ENCODE results near the gene TGFBR3L.
"Not testable (repeated sequence)": the region's sequence is repeated elsewhere in the genome, so short reads cannot be mapped to it uniquely, and the experiment has no call there.

The TGFBR3L gene

DNA sequence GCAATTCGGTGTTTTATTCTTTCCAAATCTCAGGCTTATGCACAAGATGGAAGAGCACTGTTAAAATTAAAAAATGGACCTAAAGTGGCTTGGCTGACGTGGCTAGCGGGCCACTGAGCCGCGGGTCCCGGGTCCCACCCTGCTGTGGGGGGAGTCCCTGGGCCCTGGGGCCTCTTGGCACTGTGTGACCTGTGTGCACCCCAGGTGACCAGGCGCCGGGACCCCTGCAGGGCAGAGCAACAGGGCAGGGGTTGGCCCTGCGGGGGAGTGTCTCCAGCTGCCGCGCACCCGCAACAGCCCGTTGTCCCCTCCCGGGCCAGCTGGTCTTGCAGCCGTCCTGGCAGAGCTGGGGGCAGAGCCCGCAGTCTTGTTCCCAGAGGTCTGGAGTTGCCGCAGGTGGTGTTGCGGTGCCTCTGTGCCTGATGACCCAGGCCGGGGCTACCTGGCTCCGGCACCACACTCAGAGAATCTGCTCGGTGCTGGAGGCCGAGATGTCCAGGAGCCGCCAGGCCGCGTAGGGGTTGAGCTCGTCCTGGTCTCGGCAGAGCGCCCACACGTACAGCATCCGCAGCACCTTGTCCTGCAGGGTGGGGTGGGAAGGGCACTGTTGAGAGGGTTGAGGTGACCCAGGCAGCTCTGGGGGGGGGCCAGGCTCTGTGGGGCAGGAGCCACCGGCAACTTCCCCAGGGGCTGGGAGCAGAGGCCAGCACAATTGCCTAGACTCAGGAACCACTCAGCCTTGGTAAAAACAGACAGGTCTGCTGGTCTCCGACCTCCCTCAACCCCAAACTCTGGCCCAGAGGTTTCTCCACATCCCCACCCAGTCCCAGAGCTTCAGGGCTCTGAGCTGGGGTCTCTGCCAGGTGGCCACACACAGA, 12.3 kb downstream of the TGFBR3L start:
- no peak for DNase-seq (ENCODE audit: low read depth in 2 of 3, low spot score in 2 of 3)

DNA sequence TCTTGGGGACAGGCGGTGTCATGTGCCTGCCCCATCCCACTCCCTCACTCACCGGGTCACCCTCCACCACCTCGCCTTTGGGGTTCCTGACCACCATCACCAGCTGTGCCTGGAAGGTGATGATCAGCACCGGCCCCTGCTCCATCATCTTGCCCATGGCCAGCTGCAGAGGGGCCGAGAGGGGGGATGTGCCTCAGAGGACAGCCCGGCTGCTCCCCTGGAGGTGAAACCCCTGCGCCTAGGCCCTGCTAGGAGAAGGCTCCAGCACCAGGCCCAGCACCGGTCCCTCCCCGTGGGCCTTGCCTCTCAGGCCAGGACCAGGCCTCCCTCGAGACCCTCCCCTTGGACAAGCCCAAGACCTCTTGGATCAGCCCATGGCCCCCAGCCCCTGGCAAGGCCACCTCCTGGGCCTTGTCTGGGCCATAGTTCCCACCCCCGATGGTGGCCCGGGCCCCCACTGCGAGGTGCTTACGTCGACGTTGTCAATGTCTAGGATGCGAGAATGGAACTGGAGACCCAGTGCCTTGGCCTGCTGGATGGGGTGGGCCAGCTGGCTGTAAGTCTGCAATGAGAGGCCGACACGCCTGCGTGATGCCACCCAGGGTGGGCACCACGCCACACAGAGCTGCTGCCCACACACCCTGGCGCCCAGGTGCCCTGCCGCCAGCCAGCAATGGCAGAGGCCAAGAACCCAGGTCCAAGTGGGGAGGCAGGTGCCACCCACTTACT, 13.1 kb downstream of the TGFBR3L start:
- DNase-seq (ENCODE audit: low read depth in 2 of 3, low spot score in 2 of 3) = no peak

DNA sequence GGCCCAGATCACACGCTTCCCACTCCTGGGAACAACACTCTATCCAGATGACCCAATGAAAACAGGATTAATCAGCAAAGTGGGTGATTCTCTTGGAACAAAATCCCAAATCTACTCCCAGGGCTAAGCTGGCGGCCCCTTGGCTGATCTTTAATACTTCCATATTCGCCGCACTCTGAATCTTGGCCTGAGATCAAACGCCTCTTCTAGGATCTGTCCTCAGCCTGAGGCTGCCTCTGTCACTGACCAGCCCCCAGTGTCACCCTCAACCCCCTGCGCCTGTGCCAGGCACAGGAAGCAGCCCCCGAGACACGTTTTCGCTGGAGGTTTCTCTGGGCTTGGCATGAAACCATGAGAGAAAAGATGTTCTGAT, 13.7 kb downstream of the TGFBR3L start:
- DNase-seq (ENCODE audit: low read depth in 2 of 3, low spot score in 2 of 3) = no peak

DNA sequence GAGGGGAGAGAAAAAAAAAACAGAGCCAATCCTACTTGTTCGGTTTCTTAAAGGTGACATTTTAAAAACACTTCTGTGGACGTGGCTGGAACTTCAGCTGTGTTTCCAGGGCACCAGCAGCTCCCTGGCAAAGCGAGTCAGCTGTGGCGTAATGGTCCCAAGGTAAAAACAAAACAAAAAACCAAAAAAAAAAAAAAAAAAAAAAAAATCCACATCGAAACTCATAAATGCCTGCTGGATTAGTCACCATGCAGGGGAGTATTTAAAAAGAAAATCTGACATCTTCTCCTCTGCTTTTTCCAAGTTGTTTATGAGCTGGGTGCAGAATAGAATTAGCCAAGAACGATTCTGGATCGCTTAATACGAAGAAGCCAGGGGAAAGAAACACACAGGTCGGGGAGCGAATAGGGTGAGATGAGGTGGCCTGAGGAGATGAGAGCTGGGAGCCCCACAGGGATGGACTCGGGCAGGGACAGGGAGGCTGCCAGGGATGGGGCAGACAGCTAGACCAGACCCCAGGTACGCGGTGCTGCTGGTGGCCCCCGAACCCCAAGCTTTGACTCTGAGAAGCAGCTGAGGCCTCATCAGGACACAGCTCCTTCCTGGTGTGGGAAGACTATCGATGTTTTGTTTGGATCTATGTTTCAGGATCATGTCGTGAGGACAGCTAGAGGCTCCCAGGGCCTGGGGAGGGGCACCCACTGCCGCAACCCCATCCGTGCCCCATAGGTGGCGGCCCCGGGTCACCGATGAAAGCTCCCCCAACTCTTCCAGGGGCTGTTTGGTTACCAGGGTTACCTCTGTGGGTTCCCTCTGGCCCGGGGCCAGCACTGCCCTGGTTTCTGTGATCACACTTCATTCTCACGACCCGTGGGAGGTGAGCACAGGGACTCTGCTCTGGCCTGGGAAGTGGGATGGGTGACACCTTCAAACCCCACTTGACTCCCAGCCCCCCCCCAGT, 14.4 kb downstream of the TGFBR3L start:
- DNase-seq (ENCODE audit: low read depth in 2 of 3, low spot score in 2 of 3) = peak; percentile 53 to 56 (median 56)

DNA sequence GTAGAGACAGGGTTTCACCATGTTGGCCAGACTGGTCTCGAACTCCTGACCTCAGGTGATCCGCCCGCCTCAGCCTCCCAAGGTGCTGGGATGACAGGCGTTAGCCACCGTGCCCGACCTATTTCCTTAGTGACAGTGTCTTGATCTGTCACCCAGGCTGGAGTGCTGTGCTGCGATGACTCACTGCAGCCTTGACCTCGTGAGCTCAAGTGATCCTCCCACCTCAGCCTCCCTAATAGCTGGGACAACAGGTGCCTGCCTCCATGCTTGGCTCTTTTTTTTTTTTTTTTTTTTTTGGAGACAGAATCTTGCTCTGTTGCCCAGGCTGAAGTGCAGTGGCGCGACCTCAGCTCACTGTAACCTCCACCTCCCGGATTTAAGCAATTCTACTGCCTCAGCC, 15.4 kb downstream of the TGFBR3L start:
- DNase-seq (ENCODE audit: low read depth in 2 of 3, low spot score in 2 of 3) = not testable (repeated sequence)

DNA sequence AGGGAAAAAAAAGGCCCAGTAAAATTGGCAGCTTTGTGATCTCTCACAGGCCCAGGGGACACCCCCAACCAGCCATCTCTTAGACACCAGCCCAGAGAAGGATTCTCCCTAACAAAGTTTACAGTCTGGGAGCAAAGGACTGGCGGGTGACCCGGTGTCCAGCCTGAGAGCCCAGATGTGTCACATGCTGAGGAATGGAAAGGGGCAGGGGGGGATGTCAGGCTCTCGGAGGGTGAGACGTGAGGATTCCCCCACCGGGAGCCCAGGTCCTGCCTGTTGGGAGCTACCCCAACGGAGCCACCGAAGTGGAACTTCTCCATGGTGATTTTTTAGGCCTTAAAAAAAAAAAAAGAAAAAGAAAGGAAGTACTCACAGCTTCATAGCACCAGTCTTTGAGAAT, 16.1 kb downstream of the TGFBR3L start:
- no peak for DNase-seq (ENCODE audit: low read depth in 2 of 3, low spot score in 2 of 3)

DNA sequence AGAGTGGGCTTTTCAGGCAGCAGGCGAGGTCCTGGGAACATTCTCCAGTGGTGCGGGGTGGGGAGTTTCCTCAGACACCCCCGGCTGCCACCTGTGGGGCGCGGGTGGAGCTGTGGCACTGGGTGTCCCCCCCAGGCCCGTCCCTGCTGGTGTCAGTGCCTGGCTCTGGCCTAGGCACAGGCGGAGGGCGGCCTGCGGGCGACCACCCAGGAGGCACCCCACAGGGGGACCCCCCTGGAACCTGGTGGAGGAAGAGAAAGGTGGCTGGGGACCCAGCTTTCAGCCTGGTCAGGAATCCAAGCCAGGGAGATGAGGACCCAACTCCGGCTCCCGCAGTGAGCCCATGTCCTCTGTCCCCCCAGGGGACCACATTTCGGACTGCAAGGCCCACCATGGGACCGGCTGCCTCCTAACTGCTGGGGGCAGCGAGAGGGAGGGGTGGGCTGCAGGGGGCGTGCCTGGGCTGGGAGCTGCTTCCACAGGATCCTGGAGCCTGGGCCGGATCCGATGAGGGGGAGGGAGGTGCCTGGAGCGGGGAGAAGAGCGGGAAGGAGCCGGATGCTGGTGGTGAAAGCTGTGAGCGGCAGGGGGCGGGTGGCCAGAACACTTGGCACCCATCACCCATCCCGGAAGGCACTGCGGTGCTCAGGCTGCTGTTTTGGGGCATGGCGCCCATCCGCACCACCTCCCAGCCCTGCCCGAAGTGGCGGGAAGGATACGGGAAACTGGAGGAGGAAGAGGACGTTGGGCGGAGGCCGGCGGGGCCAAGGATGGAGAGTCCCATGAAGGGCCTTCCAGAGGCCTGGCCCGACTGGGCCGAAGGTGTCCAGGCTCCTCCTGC, 16.8 kb downstream of the TGFBR3L start:
- no peak for DNase-seq (ENCODE audit: low read depth in 2 of 3, low spot score in 2 of 3)

DNA sequence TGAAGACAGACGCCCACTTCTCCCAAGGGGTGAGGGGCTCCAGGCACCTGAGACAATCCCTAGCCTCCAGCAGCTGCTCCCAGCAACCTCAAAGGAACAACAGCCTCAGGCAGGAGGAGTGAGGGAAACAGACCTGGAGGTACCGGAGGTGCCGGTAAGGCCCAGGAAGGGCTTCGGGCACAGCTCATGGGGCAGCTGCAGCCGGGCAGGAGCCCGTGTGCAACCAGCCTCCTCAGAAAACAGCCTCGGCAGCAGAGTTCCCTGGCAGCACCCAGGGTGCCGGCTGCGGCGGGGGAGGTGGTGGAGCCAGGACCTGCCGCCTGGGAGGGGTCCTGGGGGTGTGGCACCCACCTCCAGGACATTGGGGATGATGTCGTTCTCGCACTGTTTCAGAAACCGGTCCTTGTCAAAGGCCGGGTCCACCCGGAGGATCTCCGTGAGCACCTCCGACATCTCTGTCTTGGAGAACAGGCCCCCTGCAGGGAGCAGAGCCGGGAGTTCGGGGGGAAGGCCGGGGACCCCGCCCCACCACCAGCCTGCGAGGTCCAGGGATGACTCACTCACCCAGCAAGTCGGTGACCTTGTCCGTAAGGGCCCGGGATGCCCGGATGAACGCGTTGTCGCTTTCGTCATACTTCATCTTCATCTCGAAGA, 17.8 kb downstream of the TGFBR3L start:
- no peak for DNase-seq (ENCODE audit: low read depth in 2 of 3, low spot score in 2 of 3)

DNA sequence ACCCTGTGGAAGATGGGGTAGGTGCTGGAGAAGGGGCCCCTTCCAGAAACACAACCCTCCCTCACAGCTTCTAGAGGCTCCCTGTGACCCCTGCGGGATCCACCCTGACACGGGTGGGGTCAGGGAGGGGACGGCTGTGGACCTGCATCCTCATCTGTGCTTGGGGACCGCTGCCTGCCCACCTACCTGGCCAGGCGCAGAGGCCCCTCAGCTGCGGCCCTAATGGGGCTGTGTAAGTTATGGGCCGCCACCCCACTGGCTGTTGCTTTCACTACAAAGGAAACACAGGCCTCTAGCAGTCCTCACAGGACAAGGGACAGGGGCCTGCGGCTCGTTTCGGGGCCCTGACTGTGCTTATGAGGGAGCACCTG, 18.3 kb downstream of the TGFBR3L start:
- no peak for DNase-seq (ENCODE audit: low read depth in 2 of 3, low spot score in 2 of 3)

DNA sequence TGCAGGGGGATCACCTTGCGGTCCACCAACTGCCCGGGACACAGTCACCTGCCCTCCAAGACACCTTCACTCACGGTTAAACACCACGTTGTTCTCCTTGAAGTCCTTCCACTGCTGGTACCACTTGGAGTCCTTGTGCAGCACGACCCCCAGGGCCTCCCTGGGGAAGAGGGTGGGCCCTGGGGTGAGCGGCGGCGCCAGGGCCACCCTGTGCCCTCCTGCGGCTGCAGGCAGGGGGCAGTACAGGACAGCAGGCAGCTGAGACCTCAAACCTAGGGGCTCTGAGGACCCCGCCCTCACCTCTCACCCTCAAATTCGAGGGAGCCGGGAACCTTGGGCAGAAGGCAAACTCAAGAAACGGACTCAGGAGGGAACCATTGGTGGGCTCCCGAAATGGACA, 18.8 kb downstream of the TGFBR3L start:
- no peak for DNase-seq (ENCODE audit: low read depth in 2 of 3, low spot score in 2 of 3)

DNA sequence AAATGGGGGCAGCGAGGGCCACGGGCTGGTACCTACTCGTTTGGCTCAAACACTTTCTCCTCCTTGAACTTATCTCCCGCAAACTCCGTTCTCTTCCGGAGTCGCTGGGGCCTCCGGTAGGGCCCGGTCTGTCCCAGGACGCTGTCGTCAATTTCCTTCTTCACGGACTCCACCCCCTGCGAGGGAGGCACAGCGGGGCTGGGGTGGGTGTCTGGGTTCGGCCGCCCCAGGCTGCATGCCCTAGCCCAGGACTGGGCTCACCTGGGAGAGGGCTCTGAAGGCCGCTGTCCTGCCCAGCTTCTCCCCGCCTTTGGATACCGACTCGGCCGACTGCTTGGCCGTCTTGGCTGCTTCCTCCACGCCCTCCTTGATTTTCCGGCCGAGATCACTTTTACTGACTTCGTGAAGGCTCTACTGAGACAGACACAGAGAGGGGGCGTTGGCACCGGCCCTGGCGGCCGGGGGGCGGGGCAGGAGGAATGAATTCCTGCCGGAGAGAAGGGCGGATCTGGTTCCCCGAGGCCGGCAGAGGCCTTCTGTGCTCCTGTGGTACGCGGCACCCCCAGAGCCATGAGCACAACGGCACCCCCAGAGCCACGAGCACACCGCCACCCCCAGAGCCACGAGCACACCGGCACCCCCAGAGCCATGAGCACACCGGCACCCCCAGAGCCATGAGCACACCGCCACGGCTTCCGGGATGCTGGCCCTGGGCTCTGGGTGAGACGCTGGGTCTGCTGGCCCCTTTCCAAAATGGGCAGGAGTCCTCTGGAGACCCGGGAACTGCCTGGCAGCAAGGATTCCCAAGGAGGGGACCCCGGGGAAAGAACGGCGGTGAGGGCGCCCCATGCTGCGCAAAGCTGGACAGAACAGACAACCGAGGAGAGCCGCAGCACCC, 19.4 kb downstream of the TGFBR3L start:
- DNase-seq (ENCODE audit: low read depth in 2 of 3, low spot score in 2 of 3) = no peak

DNA sequence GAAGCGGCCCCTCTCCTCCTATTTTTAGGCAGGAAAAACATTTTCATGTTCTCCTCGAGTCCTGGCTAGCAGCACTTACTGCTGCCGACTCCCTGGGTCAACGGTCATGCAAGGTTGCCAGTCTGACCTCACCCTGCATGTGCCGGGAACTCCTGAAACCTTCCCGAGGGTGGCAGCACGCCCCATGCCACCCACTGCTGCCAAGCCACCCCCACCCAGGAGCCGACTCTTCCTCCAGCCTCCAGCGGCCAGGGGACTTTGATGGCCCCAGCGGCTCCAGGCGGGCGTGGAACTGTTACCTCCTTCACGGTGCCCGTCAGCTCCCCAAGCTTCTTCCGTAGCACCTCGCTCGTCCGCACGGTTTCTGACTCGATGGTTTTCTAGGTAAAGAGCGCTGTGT, 20.1 kb downstream of the TGFBR3L start:
- no peak for DNase-seq (ENCODE audit: low read depth in 2 of 3, low spot score in 2 of 3)

DNA sequence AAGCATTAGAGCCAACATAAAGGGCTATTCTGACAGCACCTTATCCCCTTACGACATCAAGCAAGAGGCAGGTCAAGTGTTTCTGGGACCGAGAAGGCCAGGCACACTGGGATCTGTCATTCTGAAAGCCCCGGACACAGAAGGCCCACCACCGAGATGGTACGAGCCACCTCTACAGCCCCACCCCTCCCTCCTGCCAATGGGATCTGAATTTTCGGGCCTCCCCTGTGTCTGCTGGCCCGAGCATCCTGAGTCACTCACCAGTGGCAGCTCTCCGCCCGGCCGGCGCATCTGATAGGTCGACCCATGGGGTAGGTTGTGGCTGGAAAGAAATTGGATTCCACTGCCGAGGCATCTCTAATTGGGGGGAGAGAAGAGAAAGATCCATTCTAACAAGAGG, 26.2 kb downstream of the TGFBR3L start:
- DNase-seq (ENCODE audit: low read depth in 2 of 3, low spot score in 2 of 3) = no peak

DNA sequence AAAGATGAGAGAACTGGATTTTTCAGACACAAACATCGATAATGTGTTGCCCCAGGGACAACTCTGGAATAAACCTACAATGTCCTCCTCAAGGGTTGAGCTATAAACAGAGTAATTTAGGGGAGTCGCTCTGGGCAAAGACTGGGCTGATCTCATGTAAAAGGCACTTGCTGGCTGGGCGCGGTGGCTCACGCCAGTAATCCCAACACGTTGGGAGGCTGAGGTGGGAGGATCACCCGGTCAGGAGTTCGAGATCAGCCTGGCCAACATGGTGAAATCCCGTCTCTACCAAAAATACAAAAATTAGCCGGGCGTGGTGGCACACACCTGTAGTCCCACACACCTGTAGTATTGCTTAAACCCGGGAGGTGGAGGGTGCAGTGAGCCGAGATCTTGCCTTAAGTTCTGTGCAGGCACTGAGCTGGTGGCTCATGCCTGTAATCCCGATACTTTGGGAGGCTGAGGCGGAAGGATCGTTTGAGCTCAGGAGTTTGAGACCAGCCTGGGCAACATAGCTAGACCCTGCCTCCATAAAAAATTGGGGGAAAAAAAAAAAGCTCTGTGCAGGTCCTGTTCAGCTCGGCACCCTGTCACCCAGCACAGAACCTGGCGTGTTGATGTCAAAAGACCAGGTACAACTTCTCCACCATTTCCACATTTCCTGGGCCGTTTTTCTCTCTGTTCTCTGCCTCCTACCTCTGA, 27.4 kb downstream of the TGFBR3L start:
- DNase-seq (ENCODE audit: low read depth in 2 of 3, low spot score in 2 of 3) = no peak

DNA sequence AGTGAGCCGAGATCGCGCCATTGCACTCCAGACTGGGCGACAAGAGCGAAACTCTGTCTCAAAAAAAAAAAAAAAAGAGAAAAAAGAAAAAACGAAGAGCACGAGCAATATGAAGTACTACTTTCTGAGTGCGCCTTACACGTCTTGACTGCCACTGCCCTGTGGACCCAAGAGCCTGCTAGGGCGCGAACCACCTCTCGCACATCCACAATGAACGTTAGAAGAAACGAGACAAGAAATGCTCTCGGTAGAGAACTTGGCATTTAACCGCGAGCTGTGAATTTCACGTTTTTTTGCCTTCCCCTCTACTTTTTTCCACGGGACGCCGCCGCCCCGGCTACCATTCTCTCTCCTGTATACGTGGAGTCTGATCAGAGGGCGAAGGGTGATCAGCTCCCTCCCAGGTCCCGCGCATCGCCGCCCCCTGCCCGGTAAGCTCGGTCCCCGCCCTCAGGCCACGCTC, 28.4 kb downstream of the TGFBR3L start:
- DNase-seq (ENCODE audit: low read depth in 2 of 3, low spot score in 2 of 3) = no peak

DNA sequence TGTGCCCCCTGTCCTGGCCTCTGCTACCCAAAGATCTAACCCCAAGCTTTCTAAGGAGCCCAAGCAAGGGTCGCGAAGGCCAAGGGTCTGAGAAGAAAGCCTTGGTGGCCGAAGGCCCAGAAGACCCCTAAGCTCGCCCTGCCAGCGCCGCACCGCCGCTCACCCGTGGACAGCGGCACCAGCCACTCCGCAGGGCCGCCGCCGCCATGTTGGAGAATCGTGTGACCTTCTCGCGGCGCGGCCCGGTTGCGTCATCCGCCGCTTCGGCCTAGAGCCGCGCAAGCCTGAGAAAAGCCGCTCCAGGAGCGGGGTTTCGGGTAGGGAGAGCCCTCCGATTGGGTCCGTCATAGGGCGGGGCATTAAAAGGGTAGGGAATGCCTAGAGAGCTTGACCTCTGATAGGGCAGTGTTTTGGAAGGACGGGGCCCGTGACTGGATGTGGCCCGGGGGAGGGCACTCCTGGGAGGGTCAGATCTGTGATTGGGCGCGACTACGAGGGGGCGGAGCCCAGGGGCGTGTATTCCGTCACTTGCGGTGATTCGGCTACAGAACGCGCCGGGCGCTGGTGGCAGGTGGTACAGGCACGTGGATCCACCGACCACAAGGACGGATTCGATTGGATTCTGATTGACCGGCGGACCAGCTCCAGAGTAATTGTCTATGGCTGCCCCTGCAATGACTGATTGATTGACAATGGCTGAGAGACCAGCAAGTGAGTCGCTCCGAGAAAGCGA, 29.0 kb downstream of the TGFBR3L start, which contains the start of gene TIMM44:
TIMM44 (minus strand) TSS at position 223 of the 733 bp plus-strand sequence; CDS start at position 208, 15 bp downstream.
- peak; percentile 88 to 95 (median 93) for DNase-seq (ENCODE audit: low read depth in 2 of 3, low spot score in 2 of 3)

DNA sequence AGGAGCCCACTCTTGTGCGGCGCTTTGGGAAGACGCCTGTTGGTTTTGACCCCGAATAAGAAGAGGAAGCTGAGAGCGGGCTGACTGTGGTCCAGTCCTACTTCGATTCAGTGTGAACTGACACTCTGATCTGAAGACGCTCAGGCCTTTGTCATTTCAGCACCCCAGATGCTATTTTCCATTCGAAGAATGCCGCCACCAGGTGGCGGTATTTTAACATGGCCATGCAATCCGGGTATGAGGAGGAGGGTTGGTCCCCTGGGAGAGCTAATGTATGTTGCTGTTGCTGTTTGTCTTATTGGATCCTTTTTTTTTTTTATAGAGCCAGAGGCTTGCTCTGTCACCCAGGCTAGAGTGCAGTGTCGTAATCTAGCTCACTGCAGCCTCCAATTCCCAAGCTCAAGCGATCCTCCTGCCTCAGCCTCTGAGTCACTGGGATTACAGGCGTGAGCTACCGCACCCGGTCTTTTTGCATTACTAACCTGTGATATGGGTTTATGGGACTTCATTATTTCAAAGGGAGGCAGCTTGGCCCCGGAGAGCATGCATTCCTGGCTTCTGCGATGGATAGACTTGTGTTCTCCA, 29.6 kb downstream of the TGFBR3L start:
- DNase-seq (ENCODE audit: low read depth in 2 of 3, low spot score in 2 of 3) = peak; percentile 48 to 83 (median 77)

Data from activated CD8-positive, alpha-beta memory T cell treated with anti-CD3 and anti-CD28 coated beads for 48 hours (primary cell).